ENCODE measurements around the gene DUSP2.
A peak's percentile ranks its signal among the peaks of the same experiment; 100 is the strongest.

DUSP2 gene

GRCh38 chr2:96139181-96139758 is 6.0 kb downstream of the DUSP2 start:
- no peak overlapping the region for H3K27ac ChIP-seq
- TF ChIP-seq CTCF (conservative IDR thresholded peaks at IDR 0.05; ENCODE audit: low read depth), result no peak
- ChIA-PET POLR2A (ENCODE audit: low non-redundant PET) (no interaction called here), CTCF (interaction anchor here (0.5 to 2.3 kb wide), 10 partner anchors 11 to 396 kb away, joined by 3 to 32 read pairs (median 3); partner anchors contain the start of gene ADRA2B)
- no peak for DNase-seq (ENCODE audit: low spot score)

- CTCF ChIA-PET, result interaction anchor here (0.5 to 2.3 kb wide), 14 partner anchors 11 to 626 kb away, joined by 3 to 32 read pairs (median 4); partner anchors contain the start of gene ADRA2B
- TF ChIP-seq CTCF (conservative IDR thresholded peaks at IDR 0.05; ENCODE audit: low read depth), result peak; percentile 37
- POLR2A ChIA-PET (ENCODE audit: low non-redundant PET), result interaction anchor here (0.7 kb wide), 1 partner anchor 11 kb away, joined by 3 read pairs; no protein-coding TSS in a partner anchor
- H3K27ac ChIP-seq, result no peak within 1 kb of the TSS
- peak; percentile 40 for DNase-seq (ENCODE audit: low spot score)
Measured at GRCh38 chr2:96138179-96139145, 6.8 kb downstream of the DUSP2 start, which contains the start of gene ASTL. Gene ASTL (minus strand): TSS chr2:96138502. CDS start chr2:96138436, 66 bp downstream.

GRCh38 chr2:96137321-96138178 is 7.7 kb downstream of the DUSP2 start:
- TF ChIP-seq CTCF (conservative IDR thresholded peaks at IDR 0.05; ENCODE audit: low read depth), result no peak
- POLR2A ChIA-PET (ENCODE audit: low non-redundant PET), result no interaction called here
- no peak for DNase-seq (ENCODE audit: low spot score)
- H3K27ac ChIP-seq, result no peak overlapping the region
- CTCF ChIA-PET, result interaction anchor here (0.6 to 2.3 kb wide), 10 partner anchors 13 to 627 kb away, joined by 3 to 32 read pairs (median 6); partner anchors contain the start of gene ADRA2B

DNA sequence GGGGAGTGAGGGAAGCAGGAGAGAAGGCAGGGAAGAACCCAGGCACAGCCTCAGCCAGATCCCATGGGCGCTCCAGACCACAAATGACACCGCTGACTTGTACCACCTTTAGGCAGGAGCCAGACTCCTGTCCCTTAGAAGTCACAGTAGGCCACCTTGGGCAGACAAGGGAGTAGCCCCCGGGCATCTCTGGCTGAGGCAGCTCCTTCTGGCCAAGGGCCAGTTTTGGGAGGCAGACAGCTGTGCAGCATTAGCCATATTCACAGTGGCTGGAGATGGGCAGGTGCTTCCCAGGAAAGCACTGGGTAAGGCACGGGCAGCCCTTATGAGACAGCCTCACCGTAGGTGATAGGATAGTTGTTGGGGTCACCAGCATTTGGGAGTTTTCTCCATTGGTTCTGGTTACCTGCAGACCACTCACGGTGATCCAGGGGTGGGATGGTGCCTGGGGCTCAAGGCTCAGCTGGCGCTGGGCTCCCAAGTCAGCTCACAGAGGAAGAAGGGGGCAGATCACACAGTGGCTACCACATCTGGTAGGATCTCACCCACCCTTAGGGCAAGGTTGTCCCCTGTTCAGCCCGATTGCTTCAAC is 9.0 kb downstream of the DUSP2 start:
- H3K27ac ChIP-seq, result no peak overlapping the region
- DNase-seq (ENCODE audit: low spot score), result no peak
- ChIA-PET CTCF (interaction anchor here (1.5 kb wide), 1 partner anchor 19 kb away, joined by 6 read pairs; no protein-coding TSS in a partner anchor), POLR2A (ENCODE audit: low non-redundant PET) (no interaction called here)
- no peak for TF ChIP-seq CTCF (conservative IDR thresholded peaks at IDR 0.05; ENCODE audit: low read depth)

DNA sequence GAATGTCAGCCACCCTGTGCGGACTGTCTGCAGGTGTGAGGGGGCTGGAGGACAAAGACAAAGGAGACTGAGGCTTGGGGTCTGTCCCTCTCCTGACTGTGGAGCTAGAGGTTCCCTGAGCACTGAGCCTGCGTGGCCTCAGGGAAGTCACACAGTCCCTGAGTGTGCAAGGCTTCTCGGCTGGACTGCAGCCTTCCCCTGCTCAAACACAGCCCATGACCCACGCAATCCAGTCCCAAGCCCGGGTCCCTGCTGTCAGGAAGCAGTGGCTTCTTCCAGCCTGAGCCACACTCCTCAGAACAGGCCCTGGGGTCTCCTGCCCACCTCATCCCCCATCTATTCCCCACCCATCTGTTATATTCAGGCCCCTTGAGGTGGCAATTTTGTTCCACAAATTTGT is 9.6 kb downstream of the DUSP2 start:
- no peak overlapping the region for H3K27ac ChIP-seq
- POLR2A ChIA-PET (ENCODE audit: low non-redundant PET), result no interaction called here
- no peak for TF ChIP-seq CTCF (conservative IDR thresholded peaks at IDR 0.05; ENCODE audit: low read depth)
- CTCF ChIA-PET, result no interaction called here
- no peak for DNase-seq (ENCODE audit: low spot score)
